Esophagus squamous epithelium (tissue), 4 donors: ENCODE measurements around the gene GPRIN3.

Experiments
- CTCF ChIP-seq, 6 experiments: fragments of 450-650 bp in 4 of 6; fragments of 200-600 bp in 2 of 6; sonication (generic) in 2 of 6; IDR thresholded peaks; one replicate each; pipeline ENCODE4 v1.5.1; 2016 to 2019; ENCODE audit warnings: antibody characterized with exemption in 6 of 6, mild to moderate bottlenecking in 4 of 6, moderate library complexity in 4 of 6
- POLR2A ChIP-seq, 4 donors: fragments of 450-650 bp; IDR thresholded peaks; one replicate each; pipeline ENCODE4 v1.6.1; 2017; ENCODE audit warnings: antibody characterized with exemption in 4 of 4, mild to moderate bottlenecking in 4 of 4, moderate library complexity in 3 of 4

GRCh38 chr4:89221167-89221867 is 86.3 kb downstream of the GPRIN3 start:
- TF ChIP-seq POLR2A (IDR thresholded peaks at IDR 0.05), result no peak
- TF ChIP-seq CTCF (IDR thresholded peaks at IDR 0.05), result no peak
